Smooth muscle cell (in vitro differentiated cells): ENCODE results near the gene SH3PXD2B. TPM values are rescaled to one million over a fixed set of nuclear protein-coding genes. Genes with fewer than 3 reads are reported as not detected.

Experiments
- DNase-seq: peaks from one replicate; lab custom pipeline; 2025; ENCODE audit not compliant: unreplicated experiment; lab: John Stamatoyannopoulos, UW
- H2AFZ ChIP-seq: fragments of 200-600 bp; sonication (generic); 2 replicates; pipeline ENCODE4 v1.6.0; 2016; ENCODE audit warnings: antibody characterized with exemption, low read depth, mild to moderate bottlenecking
- H3F3A ChIP-seq: fragments of 200-600 bp; sonication (generic); 2 replicates; pipeline ENCODE4 v1.6.0; 2017; ENCODE audit warnings: antibody characterized with exemption, low read depth
- H3K27ac ChIP-seq: fragments of 200-600 bp; sonication (generic); 2 replicates; pipeline ENCODE4 v1.5.1; 2016; ENCODE audit warnings: low read depth, mild to moderate bottlenecking
- H3K27me3 ChIP-seq: fragments of 200-600 bp; sonication (generic); 2 replicates; pipeline ENCODE4 v1.6.1; 2016; ENCODE audit warnings: low read depth, mild to moderate bottlenecking
- H3K36me3 ChIP-seq: fragments of 200-600 bp; sonication (generic); 2 replicates; pipeline ENCODE4 v1.5.1; 2016; ENCODE audit warnings: low read depth
- H3K4me1 ChIP-seq: fragments of 200-600 bp; sonication (generic); 2 replicates; pipeline ENCODE4 v1.5.1; 2016; ENCODE audit warnings: low read depth
- H3K4me2 ChIP-seq: fragments of 200-600 bp; sonication (generic); 2 replicates; pipeline ENCODE4 v1.6.0; 2016; ENCODE audit warnings: mild to moderate bottlenecking
- H3K4me3 ChIP-seq: fragments of 200-600 bp; sonication (generic); 2 replicates; pipeline ENCODE4 v1.5.1; 2016; ENCODE audit warnings: mild to moderate bottlenecking
- H3K79me2 ChIP-seq: fragments of 200-600 bp; sonication (generic); 2 replicates; pipeline ENCODE4 v1.6.0; 2016; ENCODE audit warnings: low read depth, mild to moderate bottlenecking
- H3K9ac ChIP-seq: fragments of 200-600 bp; sonication (generic); 2 replicates; pipeline ENCODE4 v1.6.0; 2016; ENCODE audit warnings: low read depth
- H3K9me3 ChIP-seq: fragments of 200-600 bp; sonication (generic); replicated peaks from 2 replicates; pipeline ENCODE4 v1.5.1; 2016; ENCODE audit warnings: low read depth
- H4K20me1 ChIP-seq: fragments of 200-600 bp; sonication (generic); 2 replicates; pipeline ENCODE4 v1.6.0; 2016; ENCODE audit warnings: low read depth
- CTCF ChIP-seq: fragments of 200-600 bp; sonication (generic); IDR thresholded peaks from 2 replicates; pipeline ENCODE4 v1.5.1; 2017; ENCODE audit warnings: borderline replicate concordance, mild to moderate bottlenecking, antibody characterized with exemption; ENCODE audit not compliant: insufficient read depth, poor library complexity, severe bottlenecking
- WGBS: methylation state at CpG from one replicate; pipeline ENCODE4 v1.1.7; 2016; ENCODE audit warnings: low lambda C conversion rate; 5-methylcytosine and 5-hydroxymethylcytosine counted together
- polyA plus RNA-seq: library from polyadenylated mRNA; unstranded; fragments of >200 nt; fragmentation: Nextera tagmentation; extraction: Ambion mirVana; gene quantifications from 2 replicates; pipeline ENCODE4 v1.2.1, GENCODE V29; 2016
- total RNA-seq: library from RNA; depleted of rRNA; stranded (reverse); fragments of >200 nt; gene quantifications from 2 replicates; pipeline ENCODE4 v1.2.3, GENCODE V29; 2014

SH3PXD2B gene
- total and polyA plus RNA-seq, 2 experiments from 2014 or later, result 36.5 to 39.4 TPM

GRCh38 chr5:172347496-172348052 lies 106.8 kb downstream of the SH3PXD2B start:
- Histone ChIP-seq H4K20me1 (no peaks in the 10 kb centered on the region), H3K36me3 (peaks cover 3% of the 10 kb centered on the region), H3K27me3 (no peaks in the 10 kb centered on the region), H3K9me3 (no peaks in the 10 kb centered on the region), H3K4me3 (no peak overlapping the region), H3K4me1 (no peaks in the 10 kb centered on the region), H3F3A (no peaks in the 10 kb centered on the region), H2AFZ (no peak overlapping the region), H3K4me2 (no peak overlapping the region), H3K27ac (no peak overlapping the region), H3K79me2 (no peaks in the 10 kb centered on the region), H3K9ac (no peak overlapping the region)
- DNase-seq, result no peak
- TF ChIP-seq CTCF, result no peak
- WGBS, result 91% methylated on average over 8 of the region's 8 CpGs

GRCh38 chr5:172345881-172346280 lies 108.4 kb downstream of the SH3PXD2B start:
- Histone ChIP-seq H2AFZ (no peak overlapping the region), H3K27ac (no peak overlapping the region)
- no peak for DNase-seq

GRCh38 chr5:172344855-172345409 lies 109.4 kb downstream of the SH3PXD2B start:
- no peaks in the 10 kb centered on the region for H4K20me1 ChIP-seq
- no peak overlapping the region for H2AFZ ChIP-seq
- no peaks in the 10 kb centered on the region for H3K9me3 ChIP-seq
- 91% methylated on average over 3 of the region's 3 CpGs for WGBS
- H3K27ac ChIP-seq, result no peak overlapping the region
- H3K4me1 ChIP-seq, result no peaks in the 10 kb centered on the region
- no peak for TF ChIP-seq CTCF
- H3K36me3 ChIP-seq, result peaks cover 3% of the 10 kb centered on the region
- DNase-seq, result no peak
- H3K9ac ChIP-seq, result no peak overlapping the region
- H3F3A ChIP-seq, result no peaks in the 10 kb centered on the region
- H3K4me2 ChIP-seq, result no peak overlapping the region
- no peaks in the 10 kb centered on the region for H3K79me2 ChIP-seq
- H3K4me3 ChIP-seq, result no peak overlapping the region
- H3K27me3 ChIP-seq, result no peaks in the 10 kb centered on the region

More at GRCh38 chr5:172345881-172346280, 108.4 kb downstream of the SH3PXD2B start:
- Histone ChIP-seq H3K9me3 (no peaks in the 10 kb centered on the region), H3K27me3 (no peaks in the 10 kb centered on the region), H3K4me1 (no peaks in the 10 kb centered on the region), H3F3A (no peaks in the 10 kb centered on the region), H3K36me3 (peaks cover 3% of the 10 kb centered on the region), H3K4me3 (no peak overlapping the region), H3K79me2 (no peaks in the 10 kb centered on the region), H4K20me1 (no peaks in the 10 kb centered on the region), H3K4me2 (no peak overlapping the region), H3K9ac (no peak overlapping the region)
- TF ChIP-seq CTCF, result no peak
- 89% methylated on average over 11 of the region's 11 CpGs for WGBS

GRCh38 chr5:172343741-172344140 lies 110.6 kb downstream of the SH3PXD2B start:
- no peak overlapping the region for H3K9ac ChIP-seq
- H2AFZ ChIP-seq, result no peak overlapping the region
- H3K36me3 ChIP-seq, result peaks cover 3% of the 10 kb centered on the region
- WGBS, result 92% methylated on average over 2 of the region's 2 CpGs
- H4K20me1 ChIP-seq, result no peaks in the 10 kb centered on the region
- H3F3A ChIP-seq, result no peaks in the 10 kb centered on the region
- no peaks in the 10 kb centered on the region for H3K79me2 ChIP-seq
- no peaks in the 10 kb centered on the region for H3K9me3 ChIP-seq
- no peak overlapping the region for H3K4me2 ChIP-seq
- TF ChIP-seq CTCF, result no peak
- DNase-seq, result no peak
- no peaks in the 10 kb centered on the region for H3K27me3 ChIP-seq
- no peaks in the 10 kb centered on the region for H3K4me1 ChIP-seq
- H3K4me3 ChIP-seq, result no peak overlapping the region
- no peak overlapping the region for H3K27ac ChIP-seq
